GM21447 (cell line): ENCODE data around the gene SRPK2.
A peak's percentile ranks its signal among the peaks of the same experiment; 100 is the strongest.
"Not testable (repeated sequence)": the region's sequence is repeated elsewhere in the genome, so short reads cannot be mapped to it uniquely, and the experiment has no call there.

Experiments used
- ATAC-seq: cut with Tn5 transposase; IDR thresholded peaks from one replicate; pipeline ENCODE4 v1.9.1; 2021; ENCODE audit not compliant: unreplicated experiment

Gene SRPK2

GRCh38 chr7:105305633-105306032 lies 83.1 kb downstream of the SRPK2 start:
- ATAC-seq: no peak

GRCh38 chr7:105304040-105304895 lies 84.5 kb downstream of the SRPK2 start:
- peak; percentile 68 for ATAC-seq

GRCh38 chr7:105300587-105300986 lies 88.1 kb downstream of the SRPK2 start:
- not testable (repeated sequence) for ATAC-seq

GRCh38 chr7:105298439-105298894 lies 90.3 kb downstream of the SRPK2 start:
- ATAC-seq: peak; percentile 97

GRCh38 chr7:105297985-105298384 lies 90.7 kb downstream of the SRPK2 start:
- ATAC-seq: peak; percentile 21

GRCh38 chr7:105297309-105297708 lies 91.4 kb downstream of the SRPK2 start:
- no peak for ATAC-seq

GRCh38 chr7:105296491-105296890 lies 92.2 kb downstream of the SRPK2 start:
- no peak for ATAC-seq

GRCh38 chr7:105295596-105296352 lies 92.9 kb downstream of the SRPK2 start:
- no peak for ATAC-seq

GRCh38 chr7:105294482-105294881 lies 94.2 kb downstream of the SRPK2 start:
- ATAC-seq: not testable (repeated sequence)

- ATAC-seq: no peak
These were observed 99.0 kb downstream of the SRPK2 start for GRCh38 chr7:105289704-105290103.

- ATAC-seq: no peak
These were observed 102.3 kb downstream of the SRPK2 start for GRCh38 chr7:105286441-105286840.

GRCh38 chr7:105285118-105285874 lies 103.4 kb downstream of the SRPK2 start:
- ATAC-seq: no peak

- ATAC-seq: no peak
These were observed 104.7 kb downstream of the SRPK2 start for GRCh38 chr7:105284014-105284413.

GRCh38 chr7:105281966-105282365 lies 106.8 kb downstream of the SRPK2 start:
- ATAC-seq: no peak

GRCh38 chr7:105279688-105280007 lies 109.1 kb downstream of the SRPK2 start:
- ATAC-seq: peak; percentile 85

GRCh38 chr7:105278973-105279687 lies 109.6 kb downstream of the SRPK2 start:
- ATAC-seq: peak; percentile 62

- no peak for ATAC-seq
These were observed 110.2 kb downstream of the SRPK2 start for GRCh38 chr7:105278565-105278964.

GRCh38 chr7:105277341-105277740 lies 111.4 kb downstream of the SRPK2 start:
- no peak for ATAC-seq

- ATAC-seq: no peak
These were observed 118.6 kb downstream of the SRPK2 start for GRCh38 chr7:105270117-105270516.

- peak; percentile 24 for ATAC-seq
These were observed 119.3 kb downstream of the SRPK2 start for GRCh38 chr7:105269397-105269796.
